ENCODE results near the gene OTOP2.
"Not testable (repeated sequence)": the region's sequence is repeated elsewhere in the genome, so short reads cannot be mapped to it uniquely, and the experiment has no call there.

The OTOP2 gene

DNA sequence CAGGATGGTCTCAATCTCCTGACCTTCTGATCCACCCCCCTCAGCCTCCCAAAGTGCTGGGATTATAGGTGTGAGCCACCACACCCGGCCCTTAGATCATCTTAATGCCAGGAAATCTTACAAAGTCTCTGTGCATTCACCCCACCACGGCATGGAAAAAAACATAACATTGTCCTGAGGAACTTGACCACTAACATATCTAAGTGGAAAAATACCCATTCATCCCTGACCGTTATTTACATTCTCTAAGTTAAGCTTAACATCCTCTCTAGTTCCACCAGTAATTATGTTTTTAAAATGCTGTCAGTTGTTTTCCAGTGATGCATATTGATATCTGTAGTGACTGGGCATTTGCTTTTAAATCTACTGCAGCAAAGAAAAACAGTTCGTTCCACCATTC, 51.9 kb downstream of the OTOP2 start:
- no peak for DNase-seq

DNA sequence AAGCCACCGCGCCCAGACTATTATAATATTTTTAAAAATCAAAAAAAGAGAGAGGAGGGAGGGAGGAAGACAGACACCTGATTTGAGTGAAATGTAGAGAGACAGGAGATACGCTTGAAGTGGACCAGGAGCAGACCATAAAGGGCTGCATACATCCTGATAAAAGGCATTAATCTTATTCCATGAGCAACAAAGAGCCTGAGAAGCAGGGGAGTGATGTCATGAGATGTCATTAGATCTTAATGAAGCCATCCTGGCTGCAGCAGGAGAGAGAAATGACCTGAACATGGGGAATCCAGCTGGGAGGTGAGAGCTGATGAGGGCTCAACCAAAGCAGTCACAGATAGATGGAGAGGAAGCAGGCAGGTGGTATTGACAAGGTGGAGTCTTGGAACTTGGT, 53.7 kb downstream of the OTOP2 start:
- no peak for DNase-seq

DNA sequence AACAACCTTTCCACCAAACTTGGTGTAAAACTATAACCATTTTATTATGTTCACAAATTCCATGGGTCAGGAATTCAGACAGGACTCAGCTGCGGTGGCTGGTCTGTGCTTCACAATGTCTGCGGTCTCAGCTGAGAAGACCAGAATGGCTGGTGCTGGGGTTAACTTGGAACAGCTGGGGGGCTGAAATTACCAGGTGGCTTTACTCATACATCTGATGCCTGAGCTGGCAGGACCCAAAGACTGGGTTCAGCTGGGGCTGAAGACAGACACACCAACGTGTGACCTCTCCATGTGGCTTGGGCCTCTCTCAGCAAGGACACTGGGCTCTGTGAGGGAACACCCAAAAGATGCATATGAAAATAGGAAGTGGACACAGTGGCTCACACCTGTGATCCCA, 54.2 kb downstream of the OTOP2 start:
- DNase-seq, result no peak

DNA sequence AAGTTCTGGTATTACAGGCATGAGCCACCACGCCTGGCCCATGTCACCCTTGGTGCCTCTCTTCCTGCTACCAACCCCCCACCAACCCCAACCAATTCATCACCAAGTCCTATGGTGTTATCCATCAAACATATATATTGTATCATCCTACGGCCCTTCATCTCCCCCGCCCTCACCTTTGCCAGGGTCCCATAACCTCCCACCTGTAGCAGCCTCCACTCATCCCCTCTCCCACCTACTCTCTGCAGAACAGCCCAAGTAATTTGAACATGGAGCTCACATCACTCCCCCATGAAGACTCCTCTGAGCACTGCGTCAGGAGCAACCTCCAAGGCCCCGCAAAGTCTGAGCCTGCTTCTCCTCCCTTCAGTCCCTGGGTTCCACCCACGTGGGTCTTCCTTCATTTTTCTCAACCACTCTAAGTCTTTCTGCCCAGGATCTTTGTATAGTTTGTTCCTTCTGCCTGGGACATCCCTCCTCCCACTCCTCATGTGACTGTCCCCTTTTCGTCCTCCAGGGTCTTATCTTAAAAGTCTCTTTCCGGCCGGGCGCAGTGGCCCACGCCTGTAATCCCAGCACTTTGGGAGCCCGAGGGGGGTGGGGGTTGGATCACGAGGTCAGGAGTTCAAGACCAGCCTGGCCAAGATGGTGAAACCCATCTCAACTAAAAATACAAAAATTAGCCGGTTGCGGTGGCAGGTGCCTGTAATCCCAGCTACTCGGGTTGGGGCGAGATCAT, 55.5 kb downstream of the OTOP2 start:
- no peak for DNase-seq

DNA sequence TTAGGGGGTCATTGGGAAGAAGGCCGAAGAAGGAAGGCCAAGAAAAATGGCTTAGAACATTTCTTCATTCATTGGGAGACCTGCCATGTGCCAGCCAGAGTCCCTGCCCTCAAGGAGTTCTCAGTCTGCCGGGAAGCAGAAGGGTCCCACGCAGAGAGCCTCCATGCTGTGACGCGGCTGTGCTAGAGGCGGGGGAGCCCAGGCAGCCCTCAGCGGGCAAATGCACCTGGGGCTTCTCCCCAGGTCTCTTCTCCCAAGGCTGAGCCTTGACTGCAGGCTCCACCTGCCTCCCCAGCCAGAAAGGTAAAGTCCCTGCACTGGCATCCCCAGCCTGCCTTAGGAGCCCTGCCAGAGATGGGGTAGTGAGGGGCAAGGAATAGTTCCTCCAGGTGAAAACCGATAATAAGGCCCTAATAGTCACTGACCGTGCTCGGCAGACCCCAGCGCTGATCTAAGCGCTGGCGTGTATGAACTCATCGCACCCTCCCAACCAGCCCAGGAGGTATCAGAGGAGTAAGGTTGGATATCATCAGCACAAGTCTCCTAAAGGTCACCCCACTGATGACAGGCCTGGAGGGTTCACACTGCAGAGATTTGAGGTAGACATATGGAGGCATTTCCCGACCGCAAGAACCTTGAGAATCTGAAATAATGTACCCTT, 57.4 kb downstream of the OTOP2 start:
- DNase-seq, result no peak

DNA sequence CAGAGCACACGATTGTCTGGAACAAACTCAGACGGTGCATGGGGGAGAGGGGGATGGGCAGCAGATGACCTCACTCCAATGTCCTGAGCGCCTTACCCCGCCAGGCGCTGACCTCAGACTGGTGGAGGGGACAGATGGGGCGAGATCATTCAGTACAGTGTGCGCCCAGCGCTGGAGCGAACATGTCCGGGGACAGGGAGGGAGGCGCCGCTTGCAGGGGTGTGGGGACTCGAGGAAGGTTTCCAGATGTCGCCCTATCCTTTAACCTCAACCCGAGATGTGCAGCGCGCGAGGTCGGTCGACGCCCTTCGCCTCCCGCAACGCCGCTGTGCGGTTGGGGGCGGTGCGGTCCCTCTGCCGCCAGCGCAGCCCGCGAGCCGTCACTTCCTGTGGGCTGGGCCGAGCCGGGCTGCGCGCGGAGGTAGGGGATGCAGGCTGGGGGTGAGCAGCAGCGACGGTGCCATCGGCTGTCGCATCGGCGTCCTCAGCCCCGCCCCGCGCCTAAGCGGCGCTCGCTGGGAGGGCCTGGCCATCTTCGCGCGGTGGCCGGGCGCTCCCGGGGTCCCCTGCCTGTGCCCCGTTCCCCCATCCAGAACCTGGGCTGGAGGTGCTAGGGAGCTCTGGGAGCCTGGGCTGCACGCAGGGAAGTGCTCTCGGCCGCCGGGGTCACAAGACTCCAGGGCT, 58.0 kb downstream of the OTOP2 start:
- peak; percentile 57 for DNase-seq

DNA sequence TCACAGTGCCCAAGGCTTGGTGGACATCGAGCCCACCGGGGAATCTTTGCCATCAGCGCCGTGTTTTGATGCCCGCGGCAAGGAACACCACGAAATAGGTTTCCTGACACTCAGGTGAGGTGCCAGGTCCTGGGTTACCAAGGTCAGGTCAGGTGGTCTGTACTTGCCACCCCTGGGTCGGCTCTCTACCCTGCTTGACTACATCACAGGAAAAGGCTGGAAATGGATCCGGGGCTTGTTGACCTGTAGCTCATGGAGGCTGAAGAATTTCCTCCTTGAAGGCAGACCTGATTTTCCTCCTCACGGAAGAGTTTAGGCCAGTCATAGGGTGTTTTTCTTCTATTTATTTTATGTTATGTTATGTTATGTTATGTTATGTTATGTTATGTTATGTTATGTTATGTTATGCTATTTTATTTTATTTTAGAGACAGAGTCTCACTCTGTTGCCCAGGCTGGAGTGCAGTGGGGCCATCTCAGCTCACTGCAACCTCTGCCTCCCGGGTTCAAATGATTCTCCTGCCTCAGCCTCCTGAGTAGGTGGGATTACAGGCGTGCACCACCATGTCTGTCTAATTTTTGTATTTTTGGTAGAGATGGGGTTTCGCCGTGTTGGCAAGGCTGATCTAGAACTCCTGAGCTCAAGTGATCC, 58.7 kb downstream of the OTOP2 start:
- not testable (repeated sequence) for DNase-seq

All from activated T-cell treated with anti-CD3 and anti-CD28 coated beads for 4 hours (primary cell).